ENCODE data around the gene GPR137B.
"Not testable (repeated sequence)": the region's sequence is repeated elsewhere in the genome, so short reads cannot be mapped to it uniquely, and the experiment has no call there.

Gene GPR137B

DNA sequence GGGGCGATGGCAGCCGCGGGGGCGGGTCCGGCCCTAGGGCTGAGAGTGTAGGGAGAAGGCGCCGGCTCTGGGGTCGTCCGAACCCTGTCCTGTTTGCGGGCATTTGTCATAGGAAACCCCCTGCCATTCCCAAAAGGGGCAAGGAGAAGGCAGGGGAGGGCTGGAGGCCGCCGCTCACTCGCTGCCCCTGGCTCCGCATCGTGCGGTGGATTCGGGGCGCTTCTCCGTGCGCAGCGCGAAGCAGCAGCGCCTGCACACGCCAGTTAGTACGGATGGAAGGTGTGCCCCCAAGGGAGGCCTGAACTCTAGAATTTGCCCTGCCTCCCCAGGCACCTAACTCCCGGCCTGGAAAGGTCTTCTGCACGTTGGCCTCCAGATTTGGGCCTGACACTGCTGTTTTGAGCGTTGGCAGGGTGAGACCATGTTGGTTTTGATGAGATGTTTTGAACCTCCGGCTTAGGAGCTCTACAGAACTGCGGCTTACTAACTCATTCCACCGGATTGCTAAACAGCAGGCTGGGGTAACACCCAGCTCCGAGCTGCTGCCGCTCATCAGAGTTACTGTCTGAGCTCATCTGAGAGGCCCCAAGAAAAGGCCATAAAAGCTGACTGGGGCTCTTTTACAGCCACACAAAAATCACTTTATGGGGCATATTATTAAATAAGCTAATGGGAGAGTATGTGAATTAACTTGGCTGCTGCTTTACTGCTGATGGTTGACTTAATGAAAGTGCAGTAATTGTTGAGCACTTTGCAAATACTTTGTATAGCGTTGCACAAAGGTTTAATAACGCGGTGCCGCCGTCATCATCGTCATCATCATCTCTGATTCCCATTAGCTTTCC, 987 bp downstream of the GPR137B start:
- DNase-seq (ENCODE audit: extremely low read depth in 1 of 2, low read depth in 1 of 2): no peak

DNA sequence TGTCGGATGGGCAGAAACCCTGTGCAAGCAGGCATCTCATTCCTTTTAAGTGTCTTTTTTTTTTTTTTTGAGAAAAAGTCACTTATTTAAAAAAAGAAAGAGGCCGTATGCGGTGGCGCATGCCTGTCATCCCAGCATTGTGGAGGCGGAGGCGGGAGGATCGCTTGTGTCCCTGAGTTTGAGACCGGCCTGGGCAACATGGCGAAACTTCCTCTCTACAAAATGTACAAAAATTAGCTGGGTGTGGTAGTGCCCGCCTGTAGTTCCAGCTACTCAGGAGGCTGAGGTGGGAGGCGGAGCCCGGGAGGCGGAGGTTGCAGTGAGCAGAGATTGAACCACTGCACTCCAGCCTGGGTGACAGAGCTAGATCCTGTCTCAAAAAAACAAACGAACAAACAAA, 1.7 kb downstream of the GPR137B start:
- DNase-seq (ENCODE audit: extremely low read depth in 1 of 2, low read depth in 1 of 2): no peak

DNA sequence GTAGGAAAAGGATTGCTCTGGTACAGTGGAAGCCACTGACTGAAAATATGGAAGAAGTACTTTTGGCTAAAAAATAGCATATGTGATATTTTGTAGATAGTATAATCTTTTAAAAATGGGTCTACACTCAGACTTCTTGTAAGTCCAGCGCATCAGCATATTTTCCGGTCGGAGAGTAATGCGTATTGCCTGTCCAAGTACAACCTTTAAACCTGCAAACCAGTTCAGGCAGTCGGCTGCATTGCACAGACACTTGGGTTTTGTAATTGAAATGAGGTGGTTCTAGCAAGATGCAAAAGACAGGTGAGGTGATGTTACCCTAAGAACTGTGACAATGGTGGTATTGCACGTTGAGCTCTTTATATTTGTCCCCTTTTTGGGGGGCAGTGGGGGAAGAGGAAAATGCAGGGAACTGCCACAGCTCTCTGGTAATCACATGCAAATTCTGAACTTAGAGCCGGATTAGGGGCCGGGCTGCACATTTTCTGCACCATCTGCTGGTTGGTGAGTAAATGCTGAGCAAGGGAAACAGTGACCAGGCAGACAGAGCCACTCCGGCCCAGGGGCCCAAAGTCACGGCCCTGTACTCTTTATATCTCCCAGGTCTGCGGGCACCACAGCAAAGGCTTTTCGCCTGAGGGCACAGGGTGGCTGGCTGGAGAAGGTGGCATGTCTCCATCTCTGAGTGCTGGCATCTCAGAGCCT, 2.3 kb downstream of the GPR137B start:
- DNase-seq (ENCODE audit: extremely low read depth in 1 of 2, low read depth in 1 of 2): no peak

DNA sequence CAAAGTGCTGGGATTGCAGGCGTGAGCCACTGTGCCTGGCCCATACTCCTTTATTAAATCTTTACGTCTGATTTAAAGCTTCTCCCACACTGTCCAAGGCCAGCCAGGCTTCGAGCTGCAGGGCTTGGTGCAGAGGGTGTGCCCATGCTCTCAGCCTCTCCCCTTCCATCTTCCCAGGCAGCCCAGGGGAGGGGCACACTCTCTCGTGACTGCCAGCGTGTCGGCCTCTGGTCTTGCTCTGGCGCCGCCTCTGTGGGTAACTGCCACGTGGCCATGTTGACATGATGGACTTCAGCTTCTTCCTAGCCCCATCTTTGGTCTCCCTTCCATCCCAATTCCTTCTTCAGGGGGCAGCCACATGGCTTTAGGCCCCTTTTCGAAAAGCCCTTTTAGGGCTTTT, 4.7 kb downstream of the GPR137B start:
- no peak for DNase-seq (ENCODE audit: extremely low read depth in 1 of 2, low read depth in 1 of 2)

DNA sequence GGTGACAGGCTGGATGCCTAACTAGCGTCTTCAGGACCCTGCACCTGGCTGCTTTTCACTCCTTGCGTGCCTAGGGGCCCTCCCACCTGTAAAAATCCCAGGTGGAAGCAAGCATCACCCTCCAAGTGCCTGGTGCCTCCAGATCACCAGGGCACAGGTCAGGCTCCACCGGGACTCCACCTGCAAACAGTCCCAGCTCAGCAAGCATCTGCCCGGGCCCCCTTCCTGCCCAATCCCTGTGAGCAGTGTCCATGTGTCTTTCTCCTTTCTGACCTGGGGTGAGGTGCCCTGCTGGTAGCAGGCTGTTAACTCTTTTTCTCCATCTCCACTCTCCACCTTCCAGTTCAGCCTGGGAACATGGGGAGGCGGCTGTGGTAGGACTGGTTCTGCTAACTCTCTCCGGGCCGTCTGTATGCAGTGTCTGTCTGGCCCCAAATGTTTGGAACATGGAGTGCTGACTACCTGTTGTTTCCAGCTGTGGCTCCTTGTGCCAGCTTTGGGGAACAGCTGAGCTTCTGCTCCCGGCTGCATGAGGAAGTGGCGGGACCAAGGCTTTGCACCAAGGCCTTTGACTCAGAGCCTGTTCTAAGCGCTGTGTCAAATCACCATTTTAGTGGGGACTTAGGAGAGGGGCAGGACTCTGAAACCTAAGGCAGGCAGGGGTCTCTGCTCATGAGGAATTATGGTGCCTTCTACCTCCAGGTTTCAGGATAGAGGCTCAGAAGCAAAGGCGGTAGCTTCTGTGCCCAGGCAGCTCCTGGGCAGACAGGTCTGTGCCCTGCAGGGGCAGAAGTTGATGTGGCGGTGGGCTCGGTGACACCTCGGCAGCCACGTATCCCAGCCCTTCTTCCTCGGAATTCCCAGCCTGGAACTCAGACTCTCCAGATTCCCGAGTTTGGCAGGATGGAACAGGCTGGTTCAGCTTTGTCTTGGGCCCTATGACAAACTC, 5.5 kb downstream of the GPR137B start:
- DNase-seq (ENCODE audit: extremely low read depth in 1 of 2, low read depth in 1 of 2): no peak

DNA sequence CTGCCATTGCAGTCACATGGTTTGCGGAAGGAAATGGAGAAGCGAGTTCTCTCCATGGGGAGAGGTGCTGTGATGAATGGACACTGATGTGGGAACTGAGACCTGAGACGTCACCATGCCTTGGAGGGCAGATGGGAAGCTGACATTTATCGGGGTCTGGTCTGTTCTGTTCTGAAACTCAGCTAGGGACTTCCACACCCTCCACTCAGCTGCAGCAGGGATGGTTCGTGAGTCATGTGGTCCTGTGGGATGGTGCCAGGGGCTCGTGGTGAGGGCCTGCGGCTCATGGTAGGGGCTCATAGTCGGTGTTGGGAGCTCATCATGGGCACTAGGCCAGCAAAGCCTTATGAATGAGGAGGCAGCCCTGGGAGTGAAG, 6.1 kb downstream of the GPR137B start:
- DNase-seq (ENCODE audit: extremely low read depth in 1 of 2, low read depth in 1 of 2): no peak

DNA sequence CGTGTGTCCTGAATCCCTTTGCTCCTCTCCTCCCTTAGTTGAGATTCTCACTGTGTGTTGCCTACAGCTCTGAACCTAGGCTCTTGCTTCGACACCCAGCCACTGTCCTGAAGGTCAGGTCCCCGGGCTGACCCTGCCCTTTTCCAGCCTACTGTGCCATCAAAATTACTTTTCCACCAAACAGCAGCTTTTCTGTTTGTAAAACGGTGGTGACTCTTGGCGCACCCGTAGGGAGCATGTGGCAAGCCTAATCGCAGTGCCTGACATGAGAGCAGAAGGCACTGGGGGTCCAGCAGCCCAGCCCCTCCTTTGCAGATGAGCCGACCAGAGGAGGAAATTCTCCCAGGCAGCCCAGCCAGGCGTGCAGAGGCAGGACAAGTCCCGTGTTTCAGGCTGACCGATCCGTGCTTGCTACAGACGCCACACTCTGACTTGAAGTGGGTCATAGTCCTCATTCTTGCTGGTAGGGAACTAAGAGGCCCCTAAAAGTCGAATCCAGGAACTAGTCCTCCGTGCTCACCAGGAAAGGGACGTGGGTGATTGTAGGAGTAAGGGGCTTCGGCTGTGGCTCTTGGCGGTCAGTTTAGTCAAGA, 6.8 kb downstream of the GPR137B start:
- no peak for DNase-seq (ENCODE audit: extremely low read depth in 1 of 2, low read depth in 1 of 2)

DNA sequence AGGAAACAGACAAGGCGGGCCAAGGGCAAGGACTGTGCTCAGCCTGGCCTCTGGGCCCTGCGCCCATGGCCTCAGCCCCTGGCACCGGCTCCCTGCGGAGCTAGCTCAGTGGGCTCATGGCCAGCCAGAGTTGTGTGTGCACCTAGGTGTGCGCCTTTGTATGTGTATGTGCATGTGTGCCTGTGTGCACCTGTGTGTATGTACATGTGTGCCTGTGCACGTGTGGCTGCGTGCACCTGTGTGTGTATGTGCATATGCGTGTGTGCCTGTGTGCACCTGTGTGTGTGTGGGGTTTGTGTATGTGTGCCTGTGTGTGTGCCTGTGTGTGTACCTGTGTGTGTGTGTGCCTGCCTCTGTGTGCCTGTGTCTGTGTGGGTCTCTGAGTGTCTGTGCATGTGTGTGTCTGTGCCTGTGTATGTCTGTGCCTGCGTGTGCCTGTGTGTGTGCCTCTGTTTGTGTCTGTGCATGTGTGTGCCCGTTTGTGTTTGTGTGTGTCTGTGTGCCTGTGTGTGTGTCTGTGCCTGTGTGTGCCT, 7.4 kb downstream of the GPR137B start:
- DNase-seq (ENCODE audit: extremely low read depth in 1 of 2, low read depth in 1 of 2): no peak

DNA sequence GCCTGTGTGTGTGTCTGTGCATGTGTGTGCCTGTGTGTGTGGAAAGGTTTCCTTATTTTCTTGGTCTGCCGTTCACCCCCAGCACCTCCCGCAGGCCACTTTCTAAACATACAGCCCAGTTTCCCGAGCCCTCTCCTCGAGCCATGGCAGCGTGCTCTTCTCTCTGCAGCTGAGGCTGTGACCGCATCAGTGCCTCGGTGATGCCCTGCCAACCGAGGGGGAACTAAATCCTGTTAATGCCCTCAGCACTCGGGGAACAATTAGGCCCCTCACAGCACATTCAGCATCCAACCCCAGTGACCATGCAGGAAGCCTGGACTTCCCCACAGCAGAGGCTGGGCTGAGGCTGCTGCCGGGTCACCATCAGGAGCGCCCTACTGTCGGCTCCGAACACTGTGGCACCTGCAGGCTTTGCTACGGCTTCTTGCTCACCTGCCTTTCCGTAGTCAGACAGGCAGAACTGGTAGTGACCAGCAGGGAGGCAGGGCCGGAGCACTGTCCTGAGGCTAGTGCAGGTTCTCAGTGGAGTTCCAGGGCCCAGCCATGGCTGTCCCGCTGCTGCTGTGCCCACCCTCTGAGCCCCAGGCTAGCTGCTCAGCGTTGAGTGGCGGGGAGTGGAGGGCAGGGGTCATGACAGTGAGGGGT, 8.1 kb downstream of the GPR137B start:
- DNase-seq (ENCODE audit: extremely low read depth in 1 of 2, low read depth in 1 of 2): no peak

DNA sequence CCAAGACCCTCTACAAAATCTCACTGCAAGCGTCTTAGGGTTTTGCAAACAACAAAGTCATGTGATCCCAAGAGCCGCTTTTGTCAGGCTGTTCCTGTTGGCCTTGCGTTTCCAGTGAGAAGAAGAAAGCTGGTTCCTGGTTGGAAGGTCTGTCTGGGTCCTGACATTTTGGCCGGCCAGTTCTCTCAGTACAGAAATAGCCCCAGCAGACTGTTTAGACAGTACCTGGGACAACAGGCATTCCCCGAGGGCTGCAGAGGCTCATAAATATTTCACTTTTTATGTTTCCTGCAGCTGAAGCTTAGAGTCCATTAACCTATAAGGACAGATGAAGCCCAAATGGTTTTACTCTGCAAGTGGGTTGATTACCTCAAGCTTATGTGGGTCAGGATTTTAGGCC, 8.6 kb downstream of the GPR137B start:
- DNase-seq (ENCODE audit: extremely low read depth in 1 of 2, low read depth in 1 of 2): no peak

DNA sequence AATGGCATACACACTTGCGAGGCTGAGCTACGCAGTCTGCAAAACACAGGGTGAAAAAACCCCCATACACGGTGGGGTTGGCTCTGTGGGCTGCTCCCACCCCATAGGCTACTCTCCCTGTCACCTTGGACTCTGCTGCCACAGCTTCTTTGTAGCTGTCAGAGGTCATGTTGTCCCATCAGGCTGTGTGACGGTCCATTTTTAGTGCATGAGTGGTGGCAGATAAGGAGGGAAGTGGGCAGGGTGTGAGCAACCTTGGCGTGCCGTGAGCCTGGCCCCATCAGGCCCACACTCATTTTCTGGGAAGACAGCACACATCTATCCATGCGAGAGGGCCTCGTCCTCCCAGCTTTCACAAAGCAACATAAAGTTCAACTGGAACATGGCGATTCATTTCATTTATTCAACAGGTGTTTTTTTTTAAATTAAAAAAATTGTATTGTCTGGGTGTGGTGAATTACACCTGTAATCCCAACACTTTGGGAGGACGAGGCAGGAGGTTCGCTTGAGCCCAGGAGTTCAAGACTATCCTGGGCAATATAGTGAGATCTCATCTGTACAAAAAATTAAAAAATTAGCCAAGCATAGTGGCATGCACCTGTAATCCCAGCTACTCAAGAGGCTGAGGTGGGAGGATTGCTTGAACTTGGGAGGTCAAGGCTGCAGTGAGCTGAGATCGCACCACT, 9.5 kb downstream of the GPR137B start:
- DNase-seq (ENCODE audit: extremely low read depth in 1 of 2, low read depth in 1 of 2): no peak

DNA sequence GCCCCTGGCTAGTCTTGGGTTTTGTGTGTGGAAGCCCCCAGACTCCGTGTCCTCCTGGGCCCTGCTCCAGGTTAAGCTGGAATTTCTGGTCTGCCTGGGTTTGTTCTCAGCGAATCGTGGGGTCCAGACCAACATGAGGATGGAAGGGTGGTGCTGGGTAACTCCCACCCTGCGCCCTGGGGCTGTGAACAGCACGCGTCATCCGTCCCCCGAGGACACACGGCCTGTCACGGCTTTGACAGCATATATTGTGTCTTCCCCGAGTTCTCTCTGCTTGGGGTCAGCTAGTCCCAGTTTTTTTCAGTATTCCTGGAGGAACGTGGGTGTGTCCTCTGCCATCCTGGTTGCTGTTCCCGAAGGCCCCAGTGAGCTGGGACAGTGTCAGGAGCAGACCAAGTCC, 11.8 kb downstream of the GPR137B start:
- DNase-seq (ENCODE audit: extremely low read depth in 1 of 2, low read depth in 1 of 2): no peak

DNA sequence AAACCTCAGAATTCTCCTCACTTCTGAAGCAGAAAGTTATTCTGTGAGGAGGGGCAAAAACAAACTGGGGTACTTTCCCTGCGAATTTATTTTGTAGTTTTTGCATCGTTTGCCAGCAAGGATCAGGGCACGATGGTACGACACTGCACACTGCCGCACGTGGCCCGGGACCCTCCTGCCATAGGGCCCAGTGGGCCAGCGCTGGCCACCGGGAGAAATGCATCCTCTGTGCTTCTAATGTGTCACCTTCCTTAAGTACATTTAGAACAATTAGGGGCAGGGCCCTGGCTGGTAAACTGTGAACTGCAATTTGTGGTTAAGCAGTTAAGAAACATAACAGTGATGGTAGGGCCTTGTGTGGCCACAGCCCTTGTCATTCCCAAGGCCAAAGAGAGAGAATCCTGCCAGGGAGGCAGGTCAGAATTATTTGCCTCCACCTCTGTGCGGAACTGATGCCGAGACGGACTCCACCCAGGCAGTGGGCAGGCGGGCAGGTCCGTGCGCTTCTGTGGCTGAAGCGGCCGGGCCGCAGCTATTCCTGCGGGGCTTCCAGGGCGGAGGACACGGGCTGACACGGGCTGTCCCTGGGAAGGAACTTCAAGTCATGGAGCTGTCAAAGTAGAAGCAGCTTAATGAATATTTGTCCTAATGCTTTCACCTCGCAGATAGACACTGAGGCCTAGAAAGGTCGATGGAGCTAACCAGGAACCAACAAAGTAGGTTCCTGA, 12.5 kb downstream of the GPR137B start:
- no peak for DNase-seq (ENCODE audit: extremely low read depth in 1 of 2, low read depth in 1 of 2)

DNA sequence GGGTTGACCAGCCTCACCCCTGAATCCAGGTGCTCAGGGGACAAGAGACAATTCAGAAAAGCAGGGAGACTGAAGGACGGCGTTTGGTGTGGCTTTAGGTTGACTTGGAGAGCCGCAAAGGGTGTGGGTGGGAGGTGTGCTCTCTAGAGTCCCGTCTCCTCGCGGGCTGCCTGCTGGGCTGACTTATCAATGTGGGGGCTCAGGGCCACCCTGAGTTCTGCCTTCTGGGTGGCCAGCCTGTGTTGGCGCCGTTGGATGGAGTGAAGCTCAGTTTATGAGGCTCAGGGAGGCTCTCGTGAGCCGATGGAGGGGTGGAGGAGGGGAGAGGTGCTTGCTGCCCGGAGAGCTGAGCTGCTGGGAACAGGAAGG, 13.0 kb downstream of the GPR137B start:
- DNase-seq (ENCODE audit: extremely low read depth in 1 of 2, low read depth in 1 of 2): no peak

DNA sequence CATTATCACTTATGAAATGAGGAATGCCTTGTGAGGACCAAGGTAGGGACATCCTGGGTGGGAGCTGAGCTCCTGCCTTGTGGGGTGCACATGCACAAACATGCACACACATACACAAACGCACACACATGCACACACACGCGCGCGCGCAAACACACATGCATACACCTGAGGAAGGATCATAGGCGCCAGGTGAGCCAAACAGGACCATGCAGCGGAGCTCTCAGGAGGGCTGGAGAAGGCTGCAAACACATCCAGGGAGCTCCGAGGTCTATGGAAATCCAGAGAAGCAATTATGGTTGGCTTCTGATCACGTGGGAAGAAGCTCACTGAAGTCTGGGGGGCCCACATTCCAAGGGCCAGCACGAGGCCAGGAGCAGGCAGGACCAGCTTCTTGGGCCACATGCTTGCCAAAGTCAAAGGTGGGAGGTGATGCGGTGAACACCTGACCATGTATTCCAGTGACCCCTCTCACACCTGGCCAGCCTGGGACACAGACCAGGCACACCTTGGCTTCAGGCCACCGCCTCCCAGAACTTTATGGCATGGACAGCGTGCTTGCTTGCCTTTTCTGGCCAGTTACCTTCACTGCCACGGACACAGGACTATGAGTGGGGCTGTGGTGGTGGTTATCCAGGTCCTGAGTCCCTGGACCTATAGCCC, 13.6 kb downstream of the GPR137B start:
- no peak for DNase-seq (ENCODE audit: extremely low read depth in 1 of 2, low read depth in 1 of 2)

DNA sequence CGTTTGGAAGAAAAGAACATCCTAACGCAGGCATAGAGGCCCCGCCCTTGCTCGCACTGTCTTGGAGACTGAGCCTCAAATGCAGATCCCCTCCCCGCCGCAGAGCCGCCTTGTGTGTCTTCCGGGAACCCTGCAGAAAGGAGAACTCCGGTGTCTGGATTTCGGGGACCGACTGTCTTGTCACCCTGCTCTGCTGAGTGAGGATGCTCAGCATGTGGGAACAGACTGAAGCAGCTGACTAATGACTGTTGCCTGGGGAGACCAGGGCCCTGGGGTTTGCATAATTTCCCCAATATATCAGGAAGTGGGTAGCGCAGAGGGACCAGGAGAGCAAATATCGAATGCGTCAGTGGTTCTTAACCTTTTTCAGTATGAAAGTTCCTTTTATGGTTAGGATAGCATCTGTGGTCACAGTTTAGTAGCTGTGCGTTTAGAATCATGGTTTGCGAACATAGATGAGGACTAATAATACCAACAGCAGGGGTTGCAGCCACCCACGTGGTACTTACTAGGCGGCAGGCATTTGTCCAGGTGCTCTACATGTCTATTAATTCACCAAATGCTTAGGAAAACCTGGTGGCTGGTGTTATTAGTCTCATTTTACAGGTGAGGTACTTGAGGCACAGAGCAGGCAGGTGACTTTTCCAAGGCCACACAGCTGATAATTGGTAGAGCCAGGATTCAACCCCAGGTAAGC, 14.3 kb downstream of the GPR137B start:
- peak in 1 of 2 donors; percentile 27 for DNase-seq (ENCODE audit: extremely low read depth in 1 of 2, low read depth in 1 of 2)

DNA sequence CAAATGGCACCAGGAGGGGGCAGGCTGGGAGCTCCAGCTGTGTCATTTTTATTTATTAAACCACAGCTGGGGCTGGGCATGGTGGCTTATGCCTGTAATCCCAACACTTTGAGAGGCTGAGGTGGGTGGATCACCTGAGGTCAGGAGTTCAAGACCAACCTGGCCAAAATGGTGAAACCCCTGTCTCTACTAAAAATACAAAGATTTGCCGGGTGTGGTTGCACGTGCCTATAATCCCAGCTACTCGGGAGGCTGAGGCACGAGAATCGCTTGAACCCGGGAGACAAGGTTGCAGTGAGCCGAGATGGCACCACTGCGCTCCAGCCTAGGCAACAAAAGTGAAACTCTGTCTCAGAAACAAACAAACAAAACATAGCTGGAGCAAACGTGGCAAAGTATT, 15.7 kb downstream of the GPR137B start:
- DNase-seq (ENCODE audit: extremely low read depth in 1 of 2, low read depth in 1 of 2): not testable (repeated sequence)

DNA sequence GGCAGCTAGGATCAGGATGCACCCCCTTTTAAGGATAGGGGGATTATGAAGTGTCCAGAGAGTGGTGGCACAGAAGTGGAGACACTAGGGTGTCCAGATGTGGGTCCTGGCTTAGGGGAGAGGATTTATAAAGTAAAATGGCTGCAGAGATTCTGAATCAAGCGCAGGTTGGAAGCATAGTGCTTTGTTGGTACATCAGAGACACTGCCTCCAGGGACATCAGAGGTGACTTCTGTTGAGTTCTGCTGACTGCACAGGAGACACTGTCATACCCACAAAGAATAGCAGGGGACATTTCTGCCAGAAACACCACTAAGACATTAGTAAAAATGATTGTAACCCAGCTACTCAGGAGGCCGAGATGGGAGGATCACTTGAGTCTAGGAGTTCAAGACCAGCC, 16.4 kb downstream of the GPR137B start:
- DNase-seq (ENCODE audit: extremely low read depth in 1 of 2, low read depth in 1 of 2): no peak

Measured in stimulated activated CD8-positive, alpha-beta memory T cell treated with anti-CD3 and anti-CD28 coated beads, Interleukin-7, amount 100 ng/mL, for 48 hours (primary cell).